ENCODE measurements around the gene CENPF. TPM values are rescaled to one million over a fixed set of nuclear protein-coding genes. Genes with fewer than 3 reads are reported as not detected.

The CENPF gene
- total RNA-seq, 4 donors from 2014 or later: 0.25 to 1.9 (median 0.92) TPM

GRCh38 chr1:214615109-214615508 lies 12.1 kb downstream of the CENPF start:
- H3K9me3 ChIP-seq: no peaks in the 10 kb centered on the region
- in situ Hi-C loops (cut with MboI; ENCODE audit: low sequenced_read_pairs in 4 of 4): no loop called here
- H3K27me3 ChIP-seq: no peaks in the 10 kb centered on the region
- intact Hi-C loops (cut with DNase I; ENCODE audit: low total_unique reads): no loop called here
- TF ChIP-seq, protein P1, sequence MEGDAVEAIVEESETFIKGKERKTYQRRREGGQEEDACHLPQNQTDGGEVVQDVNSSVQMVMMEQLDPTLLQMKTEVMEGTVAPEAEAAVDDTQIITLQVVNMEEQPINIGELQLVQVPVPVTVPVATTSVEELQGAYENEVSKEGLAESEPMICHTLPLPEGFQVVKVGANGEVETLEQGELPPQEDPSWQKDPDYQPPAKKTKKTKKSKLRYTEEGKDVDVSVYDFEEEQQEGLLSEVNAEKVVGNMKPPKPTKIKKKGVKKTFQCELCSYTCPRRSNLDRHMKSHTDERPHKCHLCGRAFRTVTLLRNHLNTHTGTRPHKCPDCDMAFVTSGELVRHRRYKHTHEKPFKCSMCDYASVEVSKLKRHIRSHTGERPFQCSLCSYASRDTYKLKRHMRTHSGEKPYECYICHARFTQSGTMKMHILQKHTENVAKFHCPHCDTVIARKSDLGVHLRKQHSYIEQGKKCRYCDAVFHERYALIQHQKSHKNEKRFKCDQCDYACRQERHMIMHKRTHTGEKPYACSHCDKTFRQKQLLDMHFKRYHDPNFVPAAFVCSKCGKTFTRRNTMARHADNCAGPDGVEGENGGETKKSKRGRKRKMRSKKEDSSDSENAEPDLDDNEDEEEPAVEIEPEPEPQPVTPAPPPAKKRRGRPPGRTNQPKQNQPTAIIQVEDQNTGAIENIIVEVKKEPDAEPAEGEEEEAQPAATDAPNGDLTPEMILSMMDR (IDR thresholded peaks at IDR 0.05 in 4 of 5, conservative IDR thresholded peaks at IDR 0.05 in 1 of 5): no peak
- TF ChIP-seq POLR2A (IDR thresholded peaks at IDR 0.05): no peak
- H3K4me1 ChIP-seq: no peaks in the 10 kb centered on the region
- ATAC-seq (no peak), DNase-seq (no peak)
- no peak overlapping the region for H3K27ac ChIP-seq
- no peaks in the 10 kb centered on the region for H3K36me3 ChIP-seq
- H3K4me3 ChIP-seq: no peak overlapping the region

- no peaks in the 10 kb centered on the region for H3K36me3 ChIP-seq
- in situ Hi-C loops (cut with MboI; ENCODE audit: low sequenced_read_pairs in 4 of 4): no loop called here
- TF ChIP-seq POLR2A (IDR thresholded peaks at IDR 0.05): no peak
- TF ChIP-seq, protein P1 (IDR thresholded peaks at IDR 0.05 in 4 of 5, conservative IDR thresholded peaks at IDR 0.05 in 1 of 5): no peak
- intact Hi-C loops (cut with DNase I; ENCODE audit: low total_unique reads): no loop called here
- H3K27ac ChIP-seq: no peak overlapping the region
- ATAC-seq (no peak), DNase-seq (no peak)
- no peaks in the 10 kb centered on the region for H3K4me1 ChIP-seq
- H3K9me3 ChIP-seq: no peaks in the 10 kb centered on the region
- H3K4me3 ChIP-seq: no peak overlapping the region
- no peaks in the 10 kb centered on the region for H3K27me3 ChIP-seq
These were observed 12.9 kb downstream of the CENPF start for GRCh38 chr1:214615871-214616270.

DNA sequence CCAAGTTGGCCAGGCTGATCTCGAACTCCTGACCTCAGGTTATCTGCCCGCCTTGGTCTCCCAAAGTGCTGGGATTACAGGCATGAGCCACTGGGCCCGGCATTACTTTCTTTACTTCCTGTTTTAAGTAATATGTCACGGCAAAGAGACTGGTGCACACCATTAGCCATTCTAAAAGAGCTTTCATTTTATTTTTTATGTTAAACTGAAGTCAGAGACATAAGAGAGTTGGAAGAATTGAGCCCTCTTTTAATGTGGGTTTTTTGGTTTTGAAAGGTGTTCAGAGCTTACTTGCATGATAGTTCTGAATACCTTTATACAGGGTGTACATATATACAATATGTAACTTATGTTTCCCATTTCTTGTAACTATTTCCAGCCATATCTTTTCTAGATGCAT lies 14.3 kb downstream of the CENPF start:
- Histone ChIP-seq H3K4me1 (no peaks in the 10 kb centered on the region), H3K9me3 (no peaks in the 10 kb centered on the region), H3K4me3 (no peak overlapping the region), H3K27me3 (no peaks in the 10 kb centered on the region), H3K36me3 (no peaks in the 10 kb centered on the region), H3K27ac (peak overlapping the region in 1 of 4 donors; percentile 19)
- in situ Hi-C loops (cut with MboI; ENCODE audit: low sequenced_read_pairs in 4 of 4) (no loop called here), intact Hi-C loops (cut with DNase I; ENCODE audit: low total_unique reads) (no loop called here)
- TF ChIP-seq POLR2A (IDR thresholded peaks at IDR 0.05): no peak
- TF ChIP-seq, protein P1 (IDR thresholded peaks at IDR 0.05 in 4 of 5, conservative IDR thresholded peaks at IDR 0.05 in 1 of 5): no peak
- DNase-seq (no peak), ATAC-seq (no peak)

- ATAC-seq: no peak
- intact Hi-C loops (cut with DNase I; ENCODE audit: low total_unique reads) (no loop called here), in situ Hi-C loops (cut with MboI; ENCODE audit: low sequenced_read_pairs in 4 of 4) (no loop called here)
These were observed 14.8 kb downstream of the CENPF start for GRCh38 chr1:214617843-214618242.

More at GRCh38 chr1:214617843-214618242, 14.8 kb downstream of the CENPF start:
- TF ChIP-seq POLR2A (IDR thresholded peaks at IDR 0.05): no peak
- TF ChIP-seq, protein P1 (IDR thresholded peaks at IDR 0.05 in 4 of 5, conservative IDR thresholded peaks at IDR 0.05 in 1 of 5): no peak
- Histone ChIP-seq H3K27ac (peak overlapping the region in 1 of 4 donors; percentile 19), H3K4me3 (no peak overlapping the region), H3K36me3 (no peaks in the 10 kb centered on the region), H3K4me1 (no peaks in the 10 kb centered on the region), H3K27me3 (no peaks in the 10 kb centered on the region), H3K9me3 (no peaks in the 10 kb centered on the region)
- no peak for DNase-seq
